GM04503 (cell line): Measurements from ENCODE around the gene HORMAD2.
A peak's percentile ranks its signal among the peaks of the same experiment; 100 is the strongest.
"Not testable (repeated sequence)": the region's sequence is repeated elsewhere in the genome, so short reads cannot be mapped to it uniquely, and the experiment has no call there.

Experiments
- DNase-seq: peaks from one replicate; pipeline ENCODE4 v3.0.0-alpha.2; 2012; ENCODE audit warnings: low read depth

Gene HORMAD2

DNA sequence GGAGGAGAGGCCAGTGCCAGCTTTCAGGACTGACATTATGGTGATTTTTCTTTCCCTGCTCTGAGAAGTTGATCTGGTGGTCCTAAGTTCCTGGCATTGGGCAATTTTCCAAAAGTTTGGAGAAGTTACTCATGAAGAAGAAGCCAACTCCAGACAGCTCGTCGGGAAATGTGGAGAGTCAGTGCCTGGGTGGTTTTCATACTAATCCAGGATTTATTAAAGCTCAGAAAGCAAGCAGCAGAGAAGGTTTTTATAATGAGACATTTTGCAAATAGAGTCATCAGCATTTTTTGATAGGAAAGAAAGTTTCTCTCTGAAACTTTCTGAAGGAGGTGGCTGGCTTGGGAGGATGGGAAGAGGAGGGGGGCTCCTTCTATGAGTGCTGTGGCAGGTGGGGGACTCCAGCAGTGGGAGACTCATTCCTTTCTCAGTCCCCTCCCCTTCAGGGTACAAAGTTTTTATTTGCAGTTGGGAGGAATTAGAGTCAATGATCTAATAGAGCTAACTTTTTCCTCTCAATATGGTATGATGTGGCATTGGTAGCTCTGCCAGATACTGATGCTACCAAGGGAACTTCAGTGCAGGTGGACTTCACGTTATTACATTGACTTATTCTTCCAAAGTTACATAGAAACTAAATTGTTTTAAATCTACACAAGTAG, 110.9 kb downstream of the HORMAD2 start:
- no peak for DNase-seq

- no peak for DNase-seq
Measured at GRCh38 chr22:30192427-30192826, 112.2 kb downstream of the HORMAD2 start.

- DNase-seq, result no peak
Measured at GRCh38 chr22:30193031-30193775, 112.9 kb downstream of the HORMAD2 start.

DNA sequence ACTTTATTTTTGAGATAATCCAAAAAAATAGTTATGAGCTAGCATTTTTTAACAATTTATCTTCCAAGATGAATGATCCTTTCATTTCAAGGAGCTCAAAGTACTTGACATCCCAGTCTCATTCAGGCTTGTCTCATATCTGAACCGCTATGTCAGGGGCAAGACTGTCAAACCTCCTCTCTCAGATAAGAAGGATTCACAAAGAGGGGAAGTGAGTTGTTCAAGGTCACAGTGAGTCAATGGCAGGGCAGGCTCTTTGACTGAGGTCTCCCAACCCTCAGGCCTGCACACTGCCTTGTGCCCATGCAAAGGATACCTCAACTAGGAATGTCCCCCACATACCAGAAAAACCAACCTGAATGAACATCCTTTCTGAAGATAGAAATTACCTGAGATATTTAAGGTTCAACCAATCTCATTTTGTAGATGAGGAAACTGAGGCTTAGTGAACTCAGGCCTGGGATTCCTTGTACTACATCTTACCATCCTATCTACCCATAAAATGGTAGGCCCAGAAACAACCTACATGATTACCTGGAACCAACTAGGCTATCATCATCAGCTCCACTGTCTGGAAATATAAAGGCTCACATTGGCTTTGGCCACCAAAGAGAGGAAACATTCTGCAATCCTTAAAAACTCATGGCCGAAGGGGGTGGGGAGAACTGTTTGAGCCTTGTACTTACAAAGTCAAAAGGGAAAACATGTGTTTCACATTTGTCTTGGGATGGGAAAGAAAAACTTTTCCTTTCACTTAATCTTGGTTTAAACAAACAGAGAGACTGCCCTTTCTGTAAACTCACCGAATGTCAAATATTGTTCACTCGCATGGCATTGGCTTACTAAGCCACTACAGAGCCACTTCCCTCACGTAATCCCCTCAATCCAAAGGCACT, 115.2 kb downstream of the HORMAD2 start:
- no peak for DNase-seq

GRCh38 chr22:30196141-30196879, 116.0 kb downstream of the HORMAD2 start:
- peak; percentile 96 for DNase-seq

GRCh38 chr22:30196880-30197336, 116.6 kb downstream of the HORMAD2 start:
- DNase-seq, result no peak

- DNase-seq, result no peak
Measured at GRCh38 chr22:30197389-30197788, 117.1 kb downstream of the HORMAD2 start.

- no peak for DNase-seq
Measured at GRCh38 chr22:30198152-30198825, 118.0 kb downstream of the HORMAD2 start.

GRCh38 chr22:30198921-30199320, 118.7 kb downstream of the HORMAD2 start:
- no peak for DNase-seq

DNA sequence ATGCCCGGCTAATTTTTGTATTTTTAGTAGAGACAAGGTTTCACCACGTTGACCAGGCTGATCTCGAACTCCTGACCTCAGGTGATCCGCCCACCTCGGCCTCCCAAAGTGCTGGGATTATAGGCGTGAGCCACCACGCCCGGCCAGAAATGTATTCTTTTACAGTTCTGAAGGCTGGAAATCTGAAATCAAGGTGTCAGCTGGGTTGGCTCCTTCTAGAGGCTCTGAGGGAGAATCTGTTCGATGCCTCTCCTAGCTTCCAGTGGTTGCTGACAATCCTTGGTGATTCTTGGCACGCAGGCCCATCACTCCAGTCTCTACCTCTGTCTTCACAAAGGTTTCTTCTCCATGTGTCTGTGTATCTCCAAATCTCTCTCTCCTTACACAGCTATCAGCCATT, 120.6 kb downstream of the HORMAD2 start:
- DNase-seq, result not testable (repeated sequence)

DNA sequence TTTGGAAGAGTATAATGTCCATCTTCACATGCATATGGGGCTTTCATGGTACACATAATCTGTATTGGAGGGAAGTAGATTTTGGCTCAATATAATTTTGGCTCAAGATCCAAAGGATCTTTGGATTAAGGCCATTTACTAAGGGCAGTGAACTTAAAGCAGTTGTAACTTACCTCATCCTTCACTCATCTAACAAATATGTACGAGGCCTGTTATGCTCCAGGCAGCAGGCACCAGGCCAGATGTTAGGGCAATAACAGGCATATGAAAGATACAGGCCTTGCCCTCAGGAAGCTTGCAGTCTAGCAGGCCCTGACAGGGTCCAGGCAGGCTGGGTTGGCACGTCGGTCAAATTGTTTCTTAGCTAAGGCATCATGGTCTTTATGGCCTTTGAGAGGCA, 121.7 kb downstream of the HORMAD2 start:
- no peak for DNase-seq

DNA sequence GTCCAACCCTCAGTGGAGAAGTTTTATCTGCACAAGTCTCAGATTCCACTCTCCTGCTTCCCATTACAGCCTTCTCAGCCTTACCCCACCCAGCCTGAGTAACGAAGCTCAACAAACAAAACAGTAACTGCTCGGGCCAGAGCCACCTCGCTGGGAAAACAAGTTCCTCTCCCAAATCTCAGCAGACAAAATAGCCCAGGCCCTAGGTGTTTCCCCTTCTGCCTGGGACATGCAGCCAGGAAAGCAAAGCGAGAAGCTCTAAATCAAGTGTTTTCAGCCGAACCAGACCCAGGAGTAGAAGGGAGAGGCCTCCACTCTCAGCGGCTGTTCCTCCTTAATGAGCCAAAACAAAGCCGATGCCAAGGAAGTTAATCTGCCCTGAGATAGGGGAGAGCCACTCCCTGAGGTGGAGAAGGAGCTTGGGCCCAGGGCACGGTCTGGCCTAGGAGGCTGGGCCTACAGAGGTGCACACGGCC, 122.3 kb downstream of the HORMAD2 start:
- DNase-seq, result peak; percentile 49

DNA sequence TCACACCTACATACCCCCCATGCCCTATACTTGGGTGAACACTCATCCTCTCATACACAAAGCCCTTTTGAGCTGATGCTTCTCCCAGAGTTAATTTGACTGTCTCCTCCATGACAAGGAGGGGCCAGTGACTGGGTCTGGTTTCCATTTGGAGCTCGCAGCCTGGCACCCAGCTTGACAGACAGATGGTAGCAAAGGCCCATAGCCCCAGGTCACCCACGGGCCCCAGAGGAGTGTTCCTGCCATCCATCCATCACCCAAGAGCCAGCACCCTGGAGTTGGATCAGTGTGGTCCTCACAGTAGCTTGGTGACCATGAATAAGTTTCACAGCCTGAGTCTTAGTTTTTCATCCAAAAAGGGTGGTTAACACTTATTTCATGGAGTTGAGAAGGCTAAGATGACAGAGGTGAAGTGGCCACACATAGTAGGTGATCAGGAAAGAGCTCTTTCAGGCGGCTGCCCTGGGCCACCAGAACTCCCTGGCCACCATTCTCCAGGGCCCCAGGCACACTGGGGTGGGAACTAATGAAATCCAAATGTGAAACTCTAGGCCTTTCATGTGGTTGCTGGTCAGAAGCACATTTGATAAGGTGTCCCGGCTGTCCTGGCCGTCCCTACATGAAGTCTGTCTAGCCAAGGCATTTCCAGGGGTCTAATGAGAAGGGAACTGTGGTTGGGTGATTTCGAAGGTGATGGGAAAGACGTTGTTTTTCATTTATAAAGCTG, 123.9 kb downstream of the HORMAD2 start:
- no peak for DNase-seq

DNA sequence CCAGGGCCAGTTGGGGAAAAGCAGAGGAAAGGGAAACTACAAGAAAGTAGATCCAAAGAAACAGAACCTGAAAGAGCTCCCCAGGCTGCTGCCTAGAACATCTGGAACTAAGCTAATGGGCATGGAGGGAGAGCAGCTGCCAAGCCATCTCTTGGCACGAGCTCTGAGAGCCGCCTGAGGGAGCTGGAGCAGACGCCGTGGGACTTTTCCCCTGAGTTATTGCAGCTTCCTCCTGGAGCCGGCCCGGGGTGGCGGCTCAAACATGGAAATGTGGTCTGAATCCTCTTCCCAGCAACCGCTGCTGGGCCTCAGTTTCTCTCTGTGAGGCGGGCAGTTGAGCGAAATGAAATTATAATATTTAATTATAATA, 124.5 kb downstream of the HORMAD2 start:
- DNase-seq, result peak; percentile 69

GRCh38 chr22:30205281-30206115, 125.2 kb downstream of the HORMAD2 start:
- peak; percentile 93 for DNase-seq

GRCh38 chr22:30206944-30207343, 126.7 kb downstream of the HORMAD2 start:
- peak; percentile 79 for DNase-seq

- DNase-seq, result peak; percentile 56
Measured at GRCh38 chr22:30208631-30209603, 128.7 kb downstream of the HORMAD2 start.

DNA sequence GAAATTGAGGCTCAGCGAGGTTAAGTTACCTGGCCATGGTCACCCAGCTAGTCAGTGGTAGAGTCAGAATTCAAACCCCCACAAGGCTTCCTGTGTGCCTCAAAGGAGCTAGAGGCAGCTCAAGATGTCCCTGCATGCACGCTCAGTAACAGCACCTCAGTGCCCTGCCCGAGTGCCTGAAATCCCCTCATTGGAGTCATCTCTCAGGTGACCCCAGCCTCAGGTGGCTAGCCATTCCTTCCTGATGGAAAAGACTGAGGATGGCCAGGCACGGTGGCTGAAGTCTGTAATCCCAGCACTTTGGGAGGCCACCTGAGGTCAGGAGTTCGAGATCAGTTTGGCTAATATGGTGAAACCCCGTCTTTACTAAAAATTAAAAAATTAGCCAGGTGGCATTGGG, 129.4 kb downstream of the HORMAD2 start:
- DNase-seq, result no peak
